Measurements from ENCODE around the gene CR2.

DNA sequence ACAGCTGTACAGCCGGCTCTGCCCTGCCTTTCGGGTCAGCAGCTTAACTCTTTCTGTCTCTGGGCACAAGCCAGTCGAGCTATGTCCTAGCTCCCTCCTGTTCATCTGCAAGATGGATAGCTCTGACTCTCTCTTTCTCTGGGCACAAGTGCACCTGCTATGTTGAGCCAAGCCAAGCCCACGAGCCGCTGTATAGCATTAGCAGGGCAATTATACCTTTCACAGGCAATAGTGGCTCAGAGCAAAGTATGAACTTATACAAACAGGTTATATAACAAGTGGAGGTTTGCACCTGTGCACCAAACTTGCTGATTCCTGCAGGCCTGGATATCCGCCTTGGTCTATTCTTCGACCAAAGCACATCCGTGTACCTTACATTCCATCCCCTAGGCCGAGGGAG, 33.0 kb upstream of the CR2 start:
- TF ChIP-seq SUZ12 (IDR thresholded peaks at IDR 0.05; ENCODE audit: extremely low read depth, insufficient read depth, insufficient read length) (no peak), YY1 (IDR thresholded peaks at IDR 0.05; ENCODE audit: insufficient read depth, insufficient read length) (no peak), ZNF274 (IDR thresholded peaks at IDR 0.05; ENCODE audit: low read depth, low read length) (no peak)
